Superior temporal gyrus (tissue), 1 donor: ENCODE measurements around the gene PIGN.
"Not testable (repeated sequence)": the region's sequence is repeated elsewhere in the genome, so short reads cannot be mapped to it uniquely, and the experiment has no call there.

ENCODE experiments used
- DNase-seq: peaks from one replicate; pipeline ENCODE4 v3.0.0-alpha.2; 2016; ENCODE audit errors: extremely low spot score

PIGN gene

GRCh38 chr18:62061821-62062478 is 124.9 kb downstream of the PIGN start:
- no peak for DNase-seq

DNA sequence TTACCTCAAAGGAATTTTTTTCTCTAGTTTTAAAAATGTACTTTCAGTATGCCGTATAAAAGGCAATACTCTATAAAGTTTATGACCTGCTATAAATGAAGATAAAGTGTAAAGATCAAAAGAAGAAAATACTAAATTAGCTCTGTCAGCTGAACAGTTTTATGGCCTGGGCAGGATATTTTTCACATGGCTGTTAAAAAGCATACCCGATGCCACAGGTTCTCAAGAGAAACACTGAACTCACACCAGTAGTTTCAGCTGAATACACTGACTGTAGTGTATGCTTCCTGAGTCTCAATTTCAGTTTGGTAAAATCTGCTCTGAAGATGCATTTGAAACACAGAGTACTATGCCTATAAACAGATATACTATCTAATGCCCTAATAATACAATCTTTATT is 126.0 kb downstream of the PIGN start:
- DNase-seq: no peak

DNA sequence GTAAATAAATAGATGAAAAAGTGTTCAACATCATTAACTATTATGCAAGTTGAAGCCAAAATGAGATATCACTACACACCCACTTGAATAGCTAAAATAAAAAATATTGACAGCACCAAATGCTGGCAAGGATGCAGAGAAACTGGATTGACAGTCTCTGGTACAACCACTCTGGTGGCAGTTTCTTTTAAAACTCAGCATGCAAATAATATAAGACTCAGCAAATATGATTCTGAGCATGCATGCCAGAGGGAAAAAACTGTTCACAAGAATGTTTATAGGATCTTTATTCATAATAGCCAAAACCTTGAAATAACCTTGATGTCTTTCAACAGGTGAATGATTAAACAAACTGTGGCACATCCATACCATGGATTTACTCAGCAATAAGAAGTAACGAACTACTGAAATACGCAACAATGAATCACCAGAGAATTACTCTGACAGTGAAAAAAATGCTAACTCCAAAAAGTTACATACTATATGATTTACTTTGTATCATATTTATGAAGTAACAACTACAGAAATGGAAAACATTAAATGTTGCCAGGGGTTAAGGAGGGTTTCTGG is 131.8 kb downstream of the PIGN start:
- no peak for DNase-seq

DNA sequence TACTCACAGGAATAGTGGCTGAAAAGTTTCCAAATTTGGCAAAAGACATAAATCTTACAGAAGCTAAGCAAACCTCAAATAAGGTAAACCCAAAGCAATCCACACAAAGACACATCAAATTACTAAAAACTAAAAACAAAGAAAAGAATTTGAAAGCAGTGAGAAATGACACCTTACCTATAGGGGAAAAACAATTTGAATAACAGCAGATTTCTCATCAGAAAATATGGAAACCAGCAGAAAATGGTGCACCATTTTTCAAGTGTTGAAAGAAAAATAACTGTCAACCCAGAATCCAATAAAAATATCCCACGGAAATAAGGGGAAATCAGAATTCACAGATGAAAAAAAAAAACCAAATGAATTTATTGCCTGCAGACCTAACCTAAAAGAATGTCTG is 138.6 kb downstream of the PIGN start:
- no peak for DNase-seq

DNA sequence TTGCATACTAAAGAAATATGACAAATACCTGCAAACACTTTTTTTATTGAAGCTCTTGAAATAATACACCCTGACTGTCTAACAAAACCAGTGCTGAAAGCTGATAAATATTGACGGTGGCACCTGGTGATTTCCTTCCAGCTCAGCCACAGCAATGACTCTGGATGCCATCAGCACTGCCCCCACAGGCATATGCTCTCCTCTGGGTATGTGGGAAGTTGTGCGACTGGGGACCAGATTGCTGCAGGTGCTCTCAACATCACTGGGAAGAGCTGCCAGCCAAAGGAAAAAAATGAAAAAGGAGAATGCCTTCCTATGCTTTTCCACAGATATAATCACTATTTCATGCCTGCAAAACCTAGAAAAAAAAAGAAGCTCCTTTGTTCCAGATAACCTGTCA is 141.5 kb downstream of the PIGN start:
- DNase-seq: peak; percentile 29

DNA sequence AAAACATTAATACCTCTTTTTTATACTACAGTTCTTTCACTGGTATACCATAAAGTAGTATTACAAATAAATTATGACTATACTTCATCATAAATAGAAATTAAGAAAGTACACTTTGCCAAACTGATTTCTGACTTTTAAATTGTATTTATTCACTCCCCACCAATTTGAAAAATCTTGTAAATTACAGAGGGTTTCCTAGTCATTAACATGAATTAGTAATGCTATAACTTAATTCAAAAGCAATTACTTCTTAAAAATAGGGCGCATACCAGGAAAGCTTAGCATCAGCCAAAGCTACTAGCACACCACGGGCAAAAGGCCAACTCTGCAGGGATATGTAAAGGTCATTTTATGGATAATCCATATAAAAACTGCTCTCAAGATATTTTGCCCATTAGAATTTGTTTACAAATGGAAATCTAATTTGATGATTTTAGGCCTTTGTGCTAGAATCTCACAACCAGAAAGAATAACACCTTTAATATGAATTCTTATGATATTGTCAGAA is 142.3 kb downstream of the PIGN start:
- DNase-seq: no peak

DNA sequence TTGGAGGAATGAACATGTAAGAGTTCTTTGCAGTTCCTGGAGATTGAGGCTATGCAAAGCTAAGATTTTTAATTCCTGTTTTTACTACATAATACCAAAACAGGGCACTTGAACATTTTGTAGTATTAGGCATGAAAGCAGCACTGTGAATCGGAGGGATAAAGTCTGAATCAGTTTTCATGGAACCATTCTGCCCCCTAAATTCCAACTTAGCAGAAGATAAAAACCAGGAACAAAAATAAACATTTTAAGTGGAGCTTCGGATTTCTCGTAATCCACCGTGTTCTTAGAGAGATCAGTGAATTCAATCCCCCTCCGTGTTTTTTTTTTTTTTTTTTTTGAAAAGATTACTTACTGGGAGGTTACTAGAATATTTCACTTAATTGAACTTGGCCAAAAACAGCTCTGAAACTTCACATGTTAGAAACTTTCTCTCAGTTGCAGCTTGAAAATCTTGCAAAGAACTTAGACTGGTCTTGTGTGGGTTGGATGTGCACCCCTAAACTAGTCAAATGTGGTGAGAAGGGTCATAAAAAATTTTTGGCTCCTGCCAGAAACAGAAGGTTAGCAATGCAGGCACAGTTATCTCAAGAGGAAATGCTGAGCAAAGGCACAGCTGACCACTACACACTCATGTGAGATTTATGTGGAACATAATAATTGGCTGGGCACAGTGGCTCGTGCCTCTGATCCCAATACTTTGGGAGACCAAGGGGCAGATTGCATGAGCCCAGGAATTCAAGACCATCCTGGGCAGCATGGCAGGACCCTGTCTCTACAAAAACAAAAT is 148.7 kb downstream of the PIGN start:
- no peak for DNase-seq

DNA sequence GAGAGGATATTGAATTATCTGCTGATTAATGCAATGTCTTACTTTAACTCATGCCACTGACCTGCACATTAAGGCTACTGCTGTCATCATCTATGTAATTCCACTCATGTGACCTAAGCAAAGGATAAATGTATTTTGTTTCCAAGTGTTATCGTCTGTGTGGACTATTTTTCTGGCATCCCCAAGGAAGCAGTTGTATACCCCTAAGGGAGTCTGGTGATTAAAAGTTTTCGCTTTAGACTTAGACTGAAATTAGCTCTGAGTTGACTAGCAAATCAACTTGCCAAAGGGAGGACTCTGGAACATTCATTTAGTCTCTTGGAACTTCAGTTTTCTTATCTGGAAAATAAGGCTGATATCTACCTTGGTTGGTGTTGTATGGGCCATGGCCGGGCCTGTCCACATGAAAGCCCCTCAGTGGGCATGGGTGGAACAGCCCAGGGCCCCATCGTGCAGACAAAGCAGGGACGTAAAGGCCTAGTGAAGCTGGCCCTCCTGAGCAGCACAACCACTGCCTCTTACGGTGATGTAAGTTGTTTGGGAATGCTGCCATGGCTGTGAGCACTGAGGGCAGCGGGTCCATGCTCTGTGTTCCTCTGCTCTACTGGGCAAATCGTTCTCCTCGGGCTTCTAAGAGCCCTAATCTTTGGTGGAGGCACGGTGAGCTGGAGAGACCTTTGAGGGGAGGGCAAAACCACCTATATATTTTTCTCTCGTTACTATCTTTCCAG is 149.7 kb downstream of the PIGN start:
- no peak for DNase-seq

DNA sequence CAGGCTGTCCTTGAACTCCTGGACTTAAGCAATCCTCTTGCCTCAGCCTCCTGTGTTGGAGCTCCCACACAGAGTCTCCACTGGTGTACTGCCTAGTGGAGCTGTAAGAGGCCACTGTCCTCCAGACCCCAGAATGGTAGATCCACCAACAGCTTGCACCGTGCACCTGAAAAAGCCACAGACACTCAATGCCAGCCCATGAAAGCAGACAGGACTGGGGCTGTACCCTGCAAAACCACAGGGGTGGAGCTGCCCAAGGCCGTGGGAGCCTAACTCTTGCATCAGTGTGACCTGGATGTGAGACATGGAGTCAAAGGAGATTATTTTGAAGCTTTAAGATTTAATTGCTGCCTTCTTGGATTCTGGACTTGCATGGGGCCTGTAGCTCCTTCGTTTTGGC is 152.6 kb downstream of the PIGN start:
- not testable (repeated sequence) for DNase-seq

DNA sequence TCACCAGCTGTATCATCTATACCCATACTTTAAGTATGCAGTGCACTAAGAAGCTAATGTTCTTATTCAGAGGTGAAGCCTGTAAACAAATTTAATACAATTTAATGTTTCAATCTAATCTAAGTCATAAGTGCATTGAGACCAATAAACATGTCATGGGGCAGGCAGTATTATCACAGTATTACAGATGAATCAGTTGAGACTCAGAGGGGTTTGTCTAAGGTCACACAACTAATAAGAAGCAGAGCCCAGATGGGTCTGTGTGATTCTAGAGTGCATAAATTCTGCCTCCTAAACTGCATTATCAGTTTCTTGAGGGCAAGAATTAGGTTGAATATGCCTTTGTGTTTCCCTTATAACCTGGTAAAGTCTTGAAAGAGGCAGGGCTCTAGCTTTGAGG is 153.1 kb downstream of the PIGN start:
- no peak for DNase-seq

GRCh38 chr18:62033207-62033606 is 153.6 kb downstream of the PIGN start:
- DNase-seq: no peak

GRCh38 chr18:62030091-62030985 is 156.5 kb downstream of the PIGN start:
- DNase-seq: no peak

DNA sequence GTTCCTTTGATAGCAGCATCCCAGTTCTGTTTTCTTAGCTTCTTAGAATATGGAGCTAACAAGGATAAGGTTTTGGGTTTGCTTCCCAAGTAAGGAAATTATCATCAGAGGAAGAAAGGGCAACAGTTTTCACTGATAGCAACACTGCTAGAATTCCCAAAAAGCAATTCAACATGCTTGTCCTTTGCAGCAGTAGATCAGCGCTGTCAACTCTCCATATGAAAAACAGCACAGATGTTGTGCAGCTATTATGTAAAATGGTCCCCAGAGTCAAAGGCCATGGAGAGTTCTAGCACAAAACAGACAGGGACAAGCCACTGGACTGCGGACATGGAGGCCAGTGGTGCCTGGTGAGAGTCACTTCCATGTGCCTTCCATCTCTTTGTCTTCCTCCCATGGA is 158.1 kb downstream of the PIGN start:
- no peak for DNase-seq

GRCh38 chr18:62027914-62028520 is 158.8 kb downstream of the PIGN start:
- no peak for DNase-seq

DNA sequence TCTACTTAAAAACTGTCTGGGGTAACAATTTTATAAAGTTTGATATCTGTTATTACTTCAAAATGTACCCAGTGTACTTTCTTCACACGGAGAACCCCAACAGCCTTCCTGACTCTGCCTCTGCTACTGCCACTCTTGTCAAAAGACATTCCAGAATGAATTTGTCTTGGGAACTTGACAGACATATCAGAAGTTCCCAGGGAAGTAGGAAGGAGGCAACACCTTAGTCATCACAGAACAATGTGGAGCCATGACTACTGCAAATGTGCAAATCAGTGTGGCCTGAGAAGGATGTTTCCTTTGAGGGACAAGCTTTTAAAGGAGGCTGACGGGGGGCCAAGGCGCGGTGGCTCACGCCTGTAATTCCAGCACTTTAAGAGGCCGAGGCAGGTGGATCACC is 160.3 kb downstream of the PIGN start:
- DNase-seq: no peak

GRCh38 chr18:62024983-62025382 is 161.9 kb downstream of the PIGN start:
- DNase-seq: no peak

- DNase-seq: no peak
These were observed 163.3 kb downstream of the PIGN start for GRCh38 chr18:62023536-62023935.

- no peak for DNase-seq
These were observed 168.2 kb downstream of the PIGN start for GRCh38 chr18:62018759-62019041.

DNA sequence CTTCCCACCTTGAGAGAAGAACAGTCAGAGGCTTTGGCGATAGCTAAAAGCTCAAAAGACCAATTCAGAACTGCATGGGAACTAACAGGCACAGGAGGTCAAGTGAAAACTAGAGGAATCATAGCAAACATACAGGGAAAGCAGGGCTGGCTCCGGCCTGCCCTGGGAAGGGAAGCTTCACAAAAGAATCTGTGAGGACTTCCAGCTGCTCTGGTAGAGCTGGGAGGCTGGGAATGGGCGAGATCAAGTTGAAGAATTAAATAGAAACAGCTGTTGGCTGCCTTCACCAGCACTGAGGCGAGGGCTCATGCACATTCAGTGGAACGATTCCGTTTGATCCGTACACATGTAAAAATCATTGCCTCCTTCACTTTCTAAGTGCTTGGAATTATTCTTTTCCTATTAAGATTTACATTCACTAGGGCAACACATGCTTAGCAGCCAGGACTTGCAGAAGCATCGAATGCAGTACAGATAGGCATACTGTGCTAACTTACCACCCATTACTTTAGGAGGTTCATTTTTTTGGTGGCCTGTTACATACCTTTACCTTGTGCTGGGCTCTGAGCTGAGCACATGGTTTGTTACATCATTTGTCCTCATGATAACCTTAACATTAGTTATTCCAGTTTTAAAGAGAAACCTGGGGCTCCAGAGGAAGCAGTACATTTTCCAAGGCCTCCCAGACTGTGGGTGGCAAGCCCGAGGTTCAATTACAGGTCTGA is 168.7 kb downstream of the PIGN start:
- DNase-seq: no peak

- no peak for DNase-seq
These were observed 169.2 kb downstream of the PIGN start for GRCh38 chr18:62017618-62018017.
